Upper lobe of left lung (tissue), 6 donors: ENCODE results near the gene EEF1AKMT1. TPM values are rescaled to one million over a fixed set of nuclear protein-coding genes. Genes with fewer than 3 reads are reported as not detected.
"Not testable (repeated sequence)": the region's sequence is repeated elsewhere in the genome, so short reads cannot be mapped to it uniquely, and the experiment has no call there.

Experiments
- ATAC-seq, 2 donors: fragments of 200-7000 bp; cut with Tn5 transposase; one replicate each; pipeline ENCODE4 v1.9.1; 2022; ENCODE audit warnings: mild to moderate bottlenecking in 2 of 2, moderate library complexity in 2 of 2; ENCODE audit not compliant: low FRiP score in 2 of 2
- DNase-seq, 2 donors: peaks; one replicate each; pipeline ENCODE4 v3.0.0-alpha.2; 2019 to 2020
- H3K27ac ChIP-seq, 4 donors: fragments of 200-600 bp; sonication (generic); one replicate each; pipeline ENCODE4 v1.5.1; 2016 to 2019
- H3K27me3 ChIP-seq, 4 donors: fragments of 200-600 bp; sonication (generic); one replicate each; pipeline ENCODE4 v1.5.1; 2017 to 2019
- H3K36me3 ChIP-seq, 4 donors: fragments of 200-600 bp; sonication (generic); one replicate each; pipeline ENCODE4 v1.5.1; 2016 to 2019
- H3K4me1 ChIP-seq, 4 donors: fragments of 200-600 bp; sonication (generic); one replicate each; pipeline ENCODE4 v1.5.1; 2018 to 2019
- H3K4me3 ChIP-seq, 4 donors: fragments of 200-600 bp; sonication (generic); one replicate each; pipeline ENCODE4 v1.5.1; 2017 to 2019; ENCODE audit warnings: mild to moderate bottlenecking in 2 of 4, moderate library complexity in 1 of 4
- H3K9me3 ChIP-seq, 4 donors: fragments of 200-600 bp; sonication (generic); one replicate each; pipeline ENCODE4 v1.5.1; 2018 to 2019
- CTCF ChIP-seq, 6 experiments: fragments of 450-650 bp in 4 of 6; fragments of 200-600 bp in 2 of 6; sonication (generic) in 2 of 6; IDR thresholded peaks; one replicate each; pipeline ENCODE4 v1.5.1; 2016 to 2019; ENCODE audit warnings: antibody characterized with exemption in 6 of 6
- EP300 ChIP-seq, 4 donors: sonication (generic); formaldehyde crosslinking; IDR thresholded peaks; one replicate each; pipeline ENCODE4 v1.5.1; 2017; ENCODE audit warnings: antibody characterized with exemption in 4 of 4, control low read depth in 2 of 4
- POLR2A ChIP-seq, 4 donors: fragments of 450-650 bp; IDR thresholded peaks; one replicate each; pipeline ENCODE4 v1.5.1; 2016 to 2017; ENCODE audit warnings: antibody characterized with exemption in 4 of 4, mild to moderate bottlenecking in 2 of 4
- POLR2AphosphoS5 ChIP-seq, 2 donors: sonication (generic); formaldehyde crosslinking; IDR thresholded peaks; one replicate each; pipeline ENCODE4 v1.5.1; 2017; ENCODE audit warnings: antibody characterized with exemption in 2 of 2
- WGBS, 2 donors: methylation state at CpG; one replicate each; pipeline ENCODE4 v1.1.5; 2017 to 2018; 5-methylcytosine and 5-hydroxymethylcytosine counted together
- total RNA-seq, 6 donors: library from RNA; depleted of rRNA in 4 of 6; stranded (reverse); fragments of >200 nt in 4 of 6; gene quantifications; one replicate each; pipeline versions ENCODE4 v1.1.0 to v1.2.1, GENCODE V29; 2016 to 2021
- donor health status: DM: no; HTN: no; CAD: no; lungs with moderate emphysema.
- donor health status: DM: no; HTN: yes; CAD: no; lungs with severe emphysema.

EEF1AKMT1 gene
- total RNA-seq, 6 donors from 2014 or later: 3.1 to 13.8 (median 9.0) TPM

- WGBS, 2 donors: 89 to 93% methylated on average over 4 of the region's 4 CpGs
- H3K4me1 ChIP-seq: no peaks in the 10 kb centered on the region
- no peaks in the 10 kb centered on the region for H3K27me3 ChIP-seq
- H3K27ac ChIP-seq: no peak overlapping the region
- ATAC-seq (no peak), DNase-seq (no peak)
- TF ChIP-seq POLR2A (IDR thresholded peaks at IDR 0.05) (no peak), EP300 (IDR thresholded peaks at IDR 0.05) (no peak), POLR2AphosphoS5 (IDR thresholded peaks at IDR 0.05) (no peak), CTCF (IDR thresholded peaks at IDR 0.05) (no peak)
- H3K36me3 ChIP-seq: peaks cover 0 to 7% (median 0%) of the 10 kb centered on the region in 4 donors
- no peaks in the 10 kb centered on the region for H3K9me3 ChIP-seq
- no peak overlapping the region for H3K4me3 ChIP-seq
These were observed 89.7 kb downstream of the EEF1AKMT1 start for GRCh38 chr13:20684041-20684440.

- TF ChIP-seq CTCF (IDR thresholded peaks at IDR 0.05) (no peak), POLR2AphosphoS5 (IDR thresholded peaks at IDR 0.05) (no peak), EP300 (IDR thresholded peaks at IDR 0.05) (no peak), POLR2A (IDR thresholded peaks at IDR 0.05) (no peak)
- H3K27ac ChIP-seq: no peak overlapping the region
- no peak overlapping the region for H3K4me3 ChIP-seq
- no peaks in the 10 kb centered on the region for H3K9me3 ChIP-seq
- H3K36me3 ChIP-seq: no peaks in the 10 kb centered on the region
- no peak for ATAC-seq
- no peaks in the 10 kb centered on the region for H3K27me3 ChIP-seq
- WGBS, 2 donors: 93 to 100% methylated on average over 1 of the region's 1 CpG
- no peak for DNase-seq
- H3K4me1 ChIP-seq: no peaks in the 10 kb centered on the region
These were observed 91.7 kb downstream of the EEF1AKMT1 start for GRCh38 chr13:20682061-20682460.

GRCh38 chr13:20681481-20681880 is 92.3 kb downstream of the EEF1AKMT1 start:
- ATAC-seq, H3K9me3 ChIP-seq, H3K4me1 ChIP-seq, DNase-seq, H3K27ac ChIP-seq, H3K36me3 ChIP-seq, H3K4me3 ChIP-seq, H3K27me3 ChIP-seq: not testable (repeated sequence)
- 89 to 92% methylated on average over 5 of the region's 5 CpGs for WGBS, 2 donors

- Histone ChIP-seq H3K27ac (no peak overlapping the region), H3K9me3 (no peaks in the 10 kb centered on the region), H3K4me1 (no peaks in the 10 kb centered on the region), H3K27me3 (no peaks in the 10 kb centered on the region), H3K4me3 (no peak overlapping the region), H3K36me3 (peaks cover 0 to 4% (median 0%) of the 10 kb centered on the region in 4 donors)
- WGBS, 2 donors: 89 to 96% methylated on average over 10 of the region's 10 CpGs
- ATAC-seq (no peak), DNase-seq (no peak)
- TF ChIP-seq EP300 (IDR thresholded peaks at IDR 0.05) (no peak), CTCF (IDR thresholded peaks at IDR 0.05) (no peak), POLR2AphosphoS5 (IDR thresholded peaks at IDR 0.05) (no peak), POLR2A (IDR thresholded peaks at IDR 0.05) (no peak)
These were observed 93.2 kb downstream of the EEF1AKMT1 start for GRCh38 chr13:20680416-20681080.

- H3K4me3 ChIP-seq: no peak overlapping the region
- peaks cover 0 to 4% (median 0%) of the 10 kb centered on the region in 4 donors for H3K36me3 ChIP-seq
- no peak for DNase-seq
- WGBS, 2 donors: 82 to 93% methylated on average over 3 of the region's 3 CpGs
- ATAC-seq: no peak
- no peak overlapping the region for H3K27ac ChIP-seq
- TF ChIP-seq POLR2A (IDR thresholded peaks at IDR 0.05): no peak
- TF ChIP-seq POLR2AphosphoS5 (IDR thresholded peaks at IDR 0.05): no peak
- TF ChIP-seq EP300 (IDR thresholded peaks at IDR 0.05): no peak
- no peak for TF ChIP-seq CTCF (IDR thresholded peaks at IDR 0.05)
- H3K27me3 ChIP-seq: no peaks in the 10 kb centered on the region
- no peaks in the 10 kb centered on the region for H3K9me3 ChIP-seq
- H3K4me1 ChIP-seq: no peaks in the 10 kb centered on the region
These were observed 93.9 kb downstream of the EEF1AKMT1 start for GRCh38 chr13:20679879-20680278.

Other genes starting within 250 kb of the EEF1AKMT1 start
- 10 to 100 TPM; 22.2 to 38.9 (median 28.7) TPM for gene CRYL1, start 248.1 kb downstream of the EEF1AKMT1 start, total RNA-seq
- 10 to 100 TPM in 4 of 6 donors, 1 to 10 TPM in 2; 5.5 to 55.5 (median 15.5) TPM for gene IFT88, start 206.8 kb downstream of the EEF1AKMT1 start, total RNA-seq
- gene IL17D, start 70.3 kb downstream of the EEF1AKMT1 start, total RNA-seq: 1 to 10 TPM; 1.0 to 6.4 (median 2.4) TPM
- 10 to 100 TPM; 15.7 to 33.0 (median 17.4) TPM for gene XPO4, start 128.8 kb upstream of the EEF1AKMT1 start, total RNA-seq